ENCODE data around the gene KCNK1. TPM values are rescaled to one million over a fixed set of nuclear protein-coding genes. Genes with fewer than 3 reads are reported as not detected.
"Not testable (repeated sequence)": the region's sequence is repeated elsewhere in the genome, so short reads cannot be mapped to it uniquely, and the experiment has no call there.

KCNK1 gene
- total RNA-seq, 1 donor from 2014 or later, result 29.7 TPM

DNA sequence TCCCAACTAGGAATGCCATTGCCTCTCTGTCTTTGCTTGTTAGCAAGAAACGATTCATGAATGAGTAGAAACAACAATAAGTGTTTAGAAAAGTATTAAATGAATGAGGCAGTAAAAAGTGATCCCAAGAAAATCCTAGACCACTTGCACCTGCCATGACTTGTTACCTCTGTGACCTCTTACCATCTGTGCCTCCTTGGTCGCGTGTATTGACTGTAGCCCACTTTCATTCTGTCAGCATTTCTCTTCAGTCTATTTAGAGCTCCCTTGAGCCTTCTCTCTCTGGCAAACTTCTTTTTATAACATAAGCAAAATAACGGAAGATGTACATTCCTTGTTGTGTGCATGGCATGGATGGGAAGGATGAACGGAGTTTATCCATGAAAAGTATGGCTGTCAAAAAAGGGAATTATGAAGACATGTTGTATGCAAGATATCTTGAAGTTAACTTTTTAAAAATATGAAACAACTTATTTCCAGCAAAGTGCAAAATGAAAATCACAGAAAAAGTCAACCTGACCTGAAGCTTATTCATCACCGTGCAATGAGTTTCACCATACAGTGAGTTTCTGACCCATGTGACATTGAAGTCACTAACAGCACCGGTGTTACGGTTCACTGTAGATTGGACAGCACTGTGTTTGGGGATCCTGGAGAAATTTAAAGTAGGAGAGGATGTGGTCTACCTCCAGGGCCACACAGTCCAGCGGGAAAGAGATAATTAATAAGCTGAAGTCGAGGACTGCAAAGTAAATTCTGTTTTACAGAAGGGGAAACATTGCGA, 47.7 kb downstream of the KCNK1 start:
- DNase-seq (no peak), ATAC-seq (no peak)
- intact Hi-C loops (cut with micrococcal nuclease), result no loop called here

DNA sequence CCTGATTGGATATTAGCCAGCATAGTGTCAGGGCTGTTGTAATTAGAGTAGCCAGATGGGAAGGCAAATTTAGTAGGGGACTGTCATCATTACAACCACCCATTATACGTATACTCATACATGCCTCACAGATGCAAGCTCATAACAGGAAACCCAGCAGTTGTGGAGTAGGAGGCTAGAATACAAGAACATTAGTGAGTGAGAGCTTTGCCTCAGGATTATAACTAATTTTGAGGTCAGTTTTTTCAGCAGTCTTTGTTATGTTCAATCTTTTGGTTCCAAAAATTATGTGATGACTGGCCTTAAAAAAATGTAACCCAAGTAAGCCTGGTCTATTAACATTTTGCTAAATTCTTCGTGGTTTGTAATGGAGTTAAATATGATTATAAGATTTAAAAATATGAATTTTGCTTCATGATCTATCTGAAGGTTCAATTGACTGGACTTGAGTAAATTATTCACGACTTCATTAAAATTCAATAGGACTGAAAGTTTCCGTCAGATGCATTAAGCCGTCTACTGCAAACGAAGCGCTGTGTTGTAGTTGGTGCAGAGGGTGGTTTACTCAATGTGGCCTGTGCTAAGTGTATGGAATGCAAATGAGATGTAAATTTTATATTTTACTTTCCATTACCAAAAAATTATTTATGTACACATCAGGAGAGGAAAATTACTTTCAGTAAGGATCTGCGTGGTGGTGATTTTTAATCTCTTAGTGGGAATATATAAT, 48.8 kb downstream of the KCNK1 start:
- intact Hi-C loops (cut with micrococcal nuclease), result no loop called here
- ATAC-seq (no peak), DNase-seq (no peak)

GRCh38 chr1:233664253-233664652, 50.3 kb downstream of the KCNK1 start:
- DNase-seq, result no peak
- no peak for ATAC-seq
- intact Hi-C loops (cut with micrococcal nuclease), result no loop called here

DNA sequence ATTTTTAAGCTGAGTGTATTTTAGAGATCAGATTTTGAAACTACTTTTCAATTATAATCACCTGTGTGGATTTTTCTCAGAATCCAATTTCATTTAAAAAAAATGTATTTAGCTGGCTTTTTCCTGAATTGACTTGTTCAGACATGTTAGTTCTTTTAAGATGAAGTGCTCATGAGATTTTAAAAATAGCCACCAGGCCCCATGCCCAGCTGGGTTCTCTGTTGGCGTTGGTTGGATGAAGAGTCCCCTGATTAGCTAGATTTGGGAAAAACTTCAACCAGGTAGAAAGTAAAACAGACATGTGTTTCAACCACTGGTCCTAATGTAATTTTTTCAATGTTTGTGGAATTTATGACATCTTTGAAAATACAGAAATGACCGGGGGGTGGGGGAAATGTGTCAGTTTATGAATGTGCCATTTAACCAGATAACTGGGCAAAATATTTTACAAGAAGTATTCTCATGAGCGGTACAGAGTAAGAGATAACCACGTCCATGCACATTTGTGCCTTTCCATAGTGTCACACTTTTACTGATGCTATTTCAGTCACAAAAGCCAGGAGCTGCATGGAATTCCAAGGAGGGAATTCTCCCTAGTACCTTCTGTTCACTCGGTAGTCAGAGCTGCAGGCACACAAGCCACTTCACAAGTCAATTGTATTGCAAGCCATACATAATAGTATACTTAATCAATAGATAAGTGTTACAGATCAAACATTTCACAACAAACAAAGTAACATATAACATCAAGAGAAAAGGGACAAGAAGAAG, 51.1 kb downstream of the KCNK1 start:
- intact Hi-C loops (cut with micrococcal nuclease), result no loop called here
- ATAC-seq (peak; percentile 44), DNase-seq (no peak)

DNA sequence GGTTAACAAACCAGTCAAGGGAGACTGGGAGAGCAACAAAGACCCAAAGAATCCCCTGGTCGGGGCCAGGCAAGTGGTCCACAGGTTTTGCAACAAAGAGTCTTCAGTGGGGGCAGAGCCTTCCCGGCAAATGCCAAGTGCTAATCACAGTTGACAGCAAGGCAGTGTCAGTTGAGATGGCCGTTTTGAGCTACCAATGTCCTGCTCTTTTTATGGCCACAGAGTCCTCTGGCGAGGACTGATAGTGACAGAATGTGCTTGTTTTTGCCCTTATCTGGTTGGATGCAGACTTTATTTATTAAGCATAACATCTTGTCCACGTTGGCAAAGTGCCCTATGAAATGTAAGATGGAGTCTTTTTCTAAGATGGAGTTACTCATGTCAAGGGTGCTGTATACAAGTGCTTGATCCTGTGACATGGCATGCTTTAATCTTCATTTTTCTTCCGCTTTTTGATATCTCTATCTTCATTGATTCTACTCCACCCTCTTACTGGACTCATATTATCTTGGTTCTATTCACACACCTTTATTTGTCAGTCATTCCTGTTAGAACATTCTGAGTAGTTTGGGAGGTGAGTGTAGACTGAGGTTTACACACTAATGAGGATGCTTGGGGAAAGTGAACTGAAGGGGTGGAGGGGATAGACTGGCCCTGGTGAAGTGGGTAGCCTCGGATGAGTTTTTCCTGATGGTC, 51.8 kb downstream of the KCNK1 start:
- ATAC-seq, result peak; percentile 87
- intact Hi-C loops (cut with micrococcal nuclease), result no loop called here
- DNase-seq, result peak; percentile 53

GRCh38 chr1:233667741-233668140, 53.8 kb downstream of the KCNK1 start:
- intact Hi-C loops (cut with micrococcal nuclease), result no loop called here
- ATAC-seq (no peak), DNase-seq (no peak)

GRCh38 chr1:233668146-233668724, 54.3 kb downstream of the KCNK1 start:
- ATAC-seq (peak; percentile 31), DNase-seq (no peak)
- intact Hi-C loops (cut with micrococcal nuclease), result no loop called here

GRCh38 chr1:233668725-233669294, 54.9 kb downstream of the KCNK1 start:
- intact Hi-C loops (cut with micrococcal nuclease), result no loop called here

GRCh38 chr1:233670363-233670762, 56.5 kb downstream of the KCNK1 start:
- intact Hi-C loops (cut with micrococcal nuclease); ATAC-seq; DNase-seq: not testable (repeated sequence)

More at GRCh38 chr1:233668725-233669294, 54.9 kb downstream of the KCNK1 start:
- peak; percentile 33 for DNase-seq
- peak; percentile 76 for ATAC-seq

DNA sequence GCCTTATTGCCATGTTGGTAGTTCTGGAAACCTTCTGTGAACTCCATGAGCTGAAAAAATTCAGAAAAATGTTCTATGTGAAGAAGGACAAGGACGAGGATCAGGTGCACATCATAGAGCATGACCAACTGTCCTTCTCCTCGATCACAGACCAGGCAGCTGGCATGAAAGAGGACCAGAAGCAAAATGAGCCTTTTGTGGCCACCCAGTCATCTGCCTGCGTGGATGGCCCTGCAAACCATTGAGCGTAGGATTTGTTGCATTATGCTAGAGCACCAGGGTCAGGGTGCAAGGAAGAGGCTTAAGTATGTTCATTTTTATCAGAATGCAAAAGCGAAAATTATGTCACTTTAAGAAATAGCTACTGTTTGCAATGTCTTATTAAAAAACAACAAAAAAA, 57.4 kb downstream of the KCNK1 start:
- intact Hi-C loops (cut with micrococcal nuclease), result no loop called here
- ATAC-seq (no peak), DNase-seq (no peak)

GRCh38 chr1:233672732-233673131, 58.8 kb downstream of the KCNK1 start:
- DNase-seq (no peak), ATAC-seq (no peak)
- intact Hi-C loops (cut with micrococcal nuclease), result no loop called here

GRCh38 chr1:233673261-233673946, 59.5 kb downstream of the KCNK1 start:
- intact Hi-C loops (cut with micrococcal nuclease), result no loop called here
- ATAC-seq (no peak), DNase-seq (no peak)

GRCh38 chr1:233673947-233674431, 60.1 kb downstream of the KCNK1 start:
- intact Hi-C loops (cut with micrococcal nuclease), result no loop called here
- peak; percentile 8 for ATAC-seq

GRCh38 chr1:233675446-233675845, 61.5 kb downstream of the KCNK1 start:
- intact Hi-C loops (cut with micrococcal nuclease), result no loop called here
- ATAC-seq (no peak), DNase-seq (no peak)

More at GRCh38 chr1:233673947-233674431, 60.1 kb downstream of the KCNK1 start:
- DNase-seq, result no peak

DNA sequence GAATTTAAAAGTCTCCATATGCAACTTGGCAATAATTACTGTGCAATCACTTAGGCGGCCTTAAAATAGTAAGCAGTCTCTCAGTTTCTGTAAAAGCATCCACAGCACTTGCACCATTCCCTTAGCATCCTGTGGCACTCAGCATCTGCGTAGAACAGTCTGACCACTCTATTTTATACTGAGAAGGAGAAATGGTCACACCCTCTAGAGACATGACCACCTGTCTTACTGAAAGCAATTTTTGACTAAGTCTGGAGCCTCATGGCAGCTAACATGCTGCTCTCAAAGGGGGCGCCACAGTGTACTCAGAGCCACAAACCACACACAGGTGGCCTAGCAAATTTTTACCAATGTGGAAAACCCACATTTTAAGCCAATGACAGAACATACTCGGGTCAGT, 62.0 kb downstream of the KCNK1 start:
- ATAC-seq (no peak), DNase-seq (no peak)
- intact Hi-C loops (cut with micrococcal nuclease), result no loop called here

GRCh38 chr1:233677690-233678354, 63.9 kb downstream of the KCNK1 start:
- ATAC-seq (peak; percentile 84), DNase-seq (no peak)
- intact Hi-C loops (cut with micrococcal nuclease), result no loop called here

DNA sequence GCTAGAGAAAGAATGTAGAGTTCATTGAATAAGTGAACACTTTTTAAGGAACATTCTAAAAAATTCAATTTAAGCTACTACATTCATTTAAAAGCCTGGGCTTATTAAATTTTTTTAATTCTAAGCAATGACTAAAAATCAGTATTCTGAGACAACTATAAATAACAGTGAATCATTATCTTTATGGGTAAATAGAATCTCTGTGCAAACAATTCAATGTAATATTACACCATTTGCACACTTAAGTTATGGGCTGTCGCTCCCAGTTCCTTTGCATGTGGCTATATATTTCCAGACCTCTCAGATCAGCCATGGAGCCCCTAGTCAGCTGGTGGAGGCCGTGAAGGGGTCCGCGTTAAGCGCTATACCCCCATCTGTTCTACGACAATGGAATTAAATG, 65.1 kb downstream of the KCNK1 start:
- intact Hi-C loops (cut with micrococcal nuclease), result no loop called here
- ATAC-seq, result no peak
- DNase-seq, result no peak

All from left ventricle myocardium superior (tissue), 1 donor.